Measurements from ENCODE around the gene FRYL.
"Not testable (repeated sequence)": the region's sequence is repeated elsewhere in the genome, so short reads cannot be mapped to it uniquely, and the experiment has no call there.

Gene FRYL

DNA sequence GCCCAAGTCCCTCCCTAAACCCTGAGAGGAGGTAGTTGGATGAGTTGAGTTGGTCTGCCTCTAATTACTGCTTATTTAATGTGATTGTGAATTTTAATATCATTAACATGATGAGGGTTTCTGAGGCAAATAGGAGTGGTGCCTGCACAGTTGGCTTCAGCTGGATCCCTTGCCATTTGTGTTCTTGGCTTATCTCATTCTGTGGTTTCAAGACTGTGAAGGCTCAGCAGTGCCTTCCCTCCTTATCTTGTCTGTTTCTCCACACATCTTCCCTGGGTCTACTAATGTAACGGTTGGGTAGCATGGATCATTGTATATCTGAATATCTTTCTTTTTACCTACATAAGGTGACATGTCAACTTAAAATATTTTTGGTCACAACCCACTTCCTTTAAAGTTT, 298.5 kb downstream of the FRYL start:
- DNase-seq, result no peak

DNA sequence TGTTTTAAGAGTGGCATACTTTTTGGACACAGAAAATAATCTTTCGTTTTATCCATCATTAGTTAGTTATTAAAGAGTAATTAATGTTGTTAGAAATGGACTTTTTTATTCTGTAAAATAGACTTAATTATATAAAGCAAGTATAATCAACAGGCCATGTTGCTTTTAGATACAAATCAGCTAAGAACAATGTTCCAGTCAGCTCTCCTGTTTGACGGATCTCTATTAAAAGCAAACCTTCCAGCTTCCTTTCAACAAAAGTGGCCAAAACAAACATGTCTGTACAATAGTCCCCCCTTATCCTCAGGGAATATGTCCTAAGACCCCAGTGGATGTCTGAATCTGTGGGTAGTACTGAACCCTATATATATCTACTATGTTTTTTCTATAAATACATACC, 301.8 kb downstream of the FRYL start:
- no peak for DNase-seq

GRCh38 chr4:48475770-48476169, 304.3 kb downstream of the FRYL start:
- DNase-seq, result no peak

GRCh38 chr4:48472794-48473193, 307.3 kb downstream of the FRYL start:
- no peak for DNase-seq

DNA sequence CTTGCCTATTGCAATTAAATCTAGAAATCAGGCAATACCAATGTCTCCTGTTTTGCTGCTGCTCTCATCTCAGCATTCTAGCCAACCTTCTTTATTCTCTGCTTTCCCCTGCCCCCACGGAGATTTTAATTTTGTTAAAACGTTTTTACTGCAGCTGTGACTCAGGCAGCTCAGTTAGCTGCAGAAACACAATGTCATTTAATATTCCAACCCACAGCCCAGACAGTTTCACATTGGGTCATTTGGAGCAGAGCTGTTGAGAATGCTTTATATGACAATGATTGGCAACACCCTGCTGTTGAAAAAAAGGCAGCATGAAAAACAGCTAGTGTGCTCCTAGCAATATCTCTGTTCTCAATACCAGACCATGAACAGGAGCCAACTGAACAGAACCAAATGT, 309.5 kb downstream of the FRYL start:
- DNase-seq, result no peak

- no peak for DNase-seq
These were observed 309.9 kb downstream of the FRYL start for GRCh38 chr4:48470137-48470536.

GRCh38 chr4:48467891-48468290, 312.2 kb downstream of the FRYL start:
- DNase-seq, result no peak

DNA sequence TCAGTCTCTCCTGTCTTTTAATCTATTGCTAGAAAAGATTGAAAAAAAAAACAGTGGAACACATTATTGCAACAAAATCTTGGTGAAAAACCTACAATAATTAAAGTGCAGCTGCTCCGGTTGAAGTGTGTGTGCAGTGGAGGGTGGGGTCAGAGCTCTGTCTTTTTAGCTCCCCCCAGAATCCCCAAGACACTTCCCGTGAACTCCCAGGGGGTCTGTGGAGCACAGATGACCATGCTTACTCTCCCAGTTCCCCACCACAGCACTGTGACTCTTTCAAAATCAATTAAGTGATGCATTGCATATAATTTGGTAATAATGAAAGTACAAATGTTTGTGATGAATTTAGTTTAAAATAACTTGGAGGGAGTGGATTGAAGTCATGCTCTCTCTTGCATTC, 312.6 kb downstream of the FRYL start:
- no peak for DNase-seq

- DNase-seq, result no peak
These were observed 317.7 kb downstream of the FRYL start for GRCh38 chr4:48462363-48462762.

DNA sequence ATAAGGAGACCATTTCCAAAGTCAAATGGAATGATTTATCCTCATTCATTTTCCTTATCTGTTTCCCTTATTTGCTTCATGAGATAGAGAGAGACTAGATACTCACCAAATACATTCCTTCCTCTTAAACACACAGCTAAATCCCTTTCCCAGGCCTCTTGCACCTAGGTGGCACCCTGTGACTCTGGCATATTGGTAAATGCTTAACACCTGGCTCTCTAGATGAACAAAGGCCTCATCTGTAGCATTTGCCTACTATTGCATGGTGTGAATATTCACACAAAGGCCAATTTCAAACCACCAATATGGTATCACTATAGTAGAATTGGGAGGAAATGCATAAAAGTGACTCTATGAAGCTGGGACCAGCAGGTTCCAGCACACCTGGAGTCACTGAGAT, 319.1 kb downstream of the FRYL start:
- no peak for DNase-seq

GRCh38 chr4:48454591-48454990, 325.5 kb downstream of the FRYL start:
- no peak for DNase-seq

GRCh38 chr4:48451656-48452055, 328.4 kb downstream of the FRYL start:
- DNase-seq, result not testable (repeated sequence)

- DNase-seq, result no peak
These were observed 329.3 kb downstream of the FRYL start for GRCh38 chr4:48450740-48451139.

DNA sequence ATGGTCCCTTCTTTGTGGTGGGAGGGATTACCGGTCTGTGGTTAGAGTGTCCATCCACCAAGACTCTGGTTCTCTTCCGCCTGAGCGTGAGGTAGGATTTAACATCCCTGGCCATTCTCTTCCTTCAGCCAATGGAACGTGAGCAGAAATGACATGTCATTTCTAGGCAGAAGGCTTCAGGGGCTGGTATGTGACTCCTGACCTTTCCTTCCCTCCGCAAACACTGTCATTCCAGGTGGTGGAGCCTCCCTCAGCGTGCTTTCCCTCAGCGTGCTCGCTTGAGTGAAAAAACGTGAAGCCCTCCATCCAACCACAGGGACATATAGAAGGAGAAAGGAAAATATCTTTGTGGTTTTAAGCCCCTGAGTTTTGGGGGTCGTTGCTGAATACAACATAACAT, 330.9 kb downstream of the FRYL start:
- DNase-seq, result no peak

Data from SIG-M5 (cell line).